ENCODE results near the gene DBP.
"Not testable (repeated sequence)": the region's sequence is repeated elsewhere in the genome, so short reads cannot be mapped to it uniquely, and the experiment has no call there.

DBP gene

DNA sequence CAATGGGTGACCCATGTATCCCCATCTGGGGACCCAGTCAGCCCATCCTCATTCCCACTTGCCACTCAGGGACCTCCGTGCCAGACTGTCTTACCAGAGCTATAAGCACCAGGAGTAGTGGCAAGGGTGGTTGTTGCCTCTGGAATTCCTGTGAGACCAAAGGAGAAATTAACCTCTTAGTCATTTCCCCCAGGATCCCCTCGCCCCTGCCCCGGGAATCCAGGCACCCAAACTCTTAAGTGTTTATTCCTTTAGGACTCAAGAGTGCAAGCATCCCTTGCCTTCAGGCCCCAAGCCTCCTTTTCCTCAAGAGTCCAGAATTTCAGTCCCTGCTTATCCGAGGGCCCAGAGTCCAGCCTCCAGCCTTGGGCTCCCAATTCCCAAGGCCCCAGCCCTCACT lies 26.5 kb upstream of the DBP start:
- no peak for TF ChIP-seq CTCF (IDR thresholded peaks at IDR 0.05; ENCODE audit: extremely low read depth, missing control alignments)
- no peak for DNase-seq (ENCODE audit: low spot score)

GRCh38 chr19:48661711-48662090 lies 24.5 kb upstream of the DBP start:
- no peak for TF ChIP-seq CTCF (IDR thresholded peaks at IDR 0.05; ENCODE audit: extremely low read depth, missing control alignments)
- no peak for DNase-seq (ENCODE audit: low spot score)

GRCh38 chr19:48660852-48661710 lies 23.9 kb upstream of the DBP start:
- TF ChIP-seq CTCF (IDR thresholded peaks at IDR 0.05; ENCODE audit: extremely low read depth, missing control alignments) = no peak
- DNase-seq (ENCODE audit: low spot score) = peak; percentile 99

DNA sequence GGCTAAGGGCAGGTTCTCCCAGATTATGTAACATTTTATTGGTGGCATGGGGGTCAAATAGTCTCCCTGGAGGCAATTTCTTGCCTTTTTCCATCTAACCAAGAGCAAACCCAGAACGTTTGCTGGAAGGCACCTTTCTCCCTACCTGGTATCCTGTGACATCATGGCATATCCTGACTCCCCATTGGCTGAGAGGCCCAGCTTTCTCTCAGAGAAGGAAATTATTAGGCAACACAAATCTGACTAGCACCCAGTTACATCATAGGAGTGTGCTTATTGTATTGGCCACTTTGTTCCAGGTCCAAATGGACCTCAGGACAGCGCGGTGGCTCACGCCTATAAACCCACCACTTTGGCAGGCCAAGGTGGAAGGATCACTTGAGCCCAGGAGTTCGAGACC lies 22.6 kb upstream of the DBP start:
- peak; percentile 62 for DNase-seq (ENCODE audit: low spot score)
- TF ChIP-seq CTCF (IDR thresholded peaks at IDR 0.05; ENCODE audit: extremely low read depth, missing control alignments) = no peak

DNA sequence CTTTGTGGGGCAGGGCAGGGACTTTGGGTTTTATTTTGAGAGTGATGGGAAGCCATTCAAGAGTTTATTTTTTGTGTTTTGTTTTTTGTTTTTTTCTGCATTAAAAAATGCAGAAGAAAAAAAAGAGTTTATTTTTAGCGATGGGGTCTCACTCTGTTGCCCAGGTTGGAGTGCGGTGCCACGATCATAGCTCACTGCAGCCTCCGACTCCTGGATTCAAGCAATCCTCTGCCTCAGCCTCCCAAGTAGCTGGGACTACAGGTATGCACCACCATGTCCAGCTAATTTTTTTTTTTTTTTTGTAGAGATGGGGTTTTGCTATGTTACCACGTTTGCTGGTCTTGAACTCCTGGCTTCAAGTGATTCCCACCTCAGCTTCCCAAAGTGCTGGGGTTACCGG lies 21.3 kb upstream of the DBP start:
- DNase-seq (ENCODE audit: low spot score) = no peak
- TF ChIP-seq CTCF (IDR thresholded peaks at IDR 0.05; ENCODE audit: extremely low read depth, missing control alignments) = no peak

- not testable (repeated sequence) for DNase-seq (ENCODE audit: low spot score)
These were observed 20.6 kb upstream of the DBP start for GRCh38 chr19:48657828-48658227.

DNA sequence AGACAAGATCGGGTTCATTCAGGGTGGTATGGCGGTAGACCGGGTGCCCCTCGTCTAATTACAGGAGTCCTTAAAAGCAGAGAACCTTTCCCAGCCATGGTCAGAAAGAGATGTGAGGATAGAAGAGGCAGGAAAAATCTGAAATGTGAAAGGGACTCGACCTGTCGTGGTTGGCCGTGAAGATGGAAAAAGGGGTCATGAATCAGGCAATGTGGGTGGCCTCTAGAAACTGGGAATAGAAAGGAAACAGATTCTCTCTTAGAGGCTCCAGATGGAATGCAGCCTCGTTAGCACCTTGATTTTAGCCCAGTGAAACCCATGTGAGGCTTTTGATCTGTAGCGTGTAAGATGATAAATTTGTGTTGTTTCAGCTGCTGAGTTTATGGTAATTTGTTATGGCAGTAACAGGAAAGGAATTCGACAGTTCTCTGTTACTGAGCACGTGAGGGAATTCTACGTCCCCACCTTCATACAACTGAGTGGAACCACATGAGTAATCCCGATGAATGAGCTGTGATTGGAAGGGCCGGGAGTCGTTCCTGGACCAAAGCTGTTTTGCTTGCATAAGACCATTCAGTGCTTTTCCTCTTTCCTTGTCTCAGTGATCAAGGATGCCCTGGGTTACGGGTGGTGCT lies 19.8 kb upstream of the DBP start:
- TF ChIP-seq CTCF (IDR thresholded peaks at IDR 0.05; ENCODE audit: extremely low read depth, missing control alignments) = no peak
- DNase-seq (ENCODE audit: low spot score) = no peak
